GM19372 (cell line): Measurements from ENCODE around the gene SLC44A2.

Experiments
- ATAC-seq: cut with Tn5 transposase; IDR thresholded peaks from one replicate; pipeline ENCODE4 v1.9.1; 2021; ENCODE audit warnings: mild to moderate bottlenecking, low read depth, moderate library complexity; ENCODE audit not compliant: unreplicated experiment

SLC44A2 gene

GRCh38 chr19:10625003-10625761 lies at the start of gene SLC44A2:
SLC44A2 (plus strand) TSS chr19:10625553; CDS start chr19:10625634, 81 bp downstream.
- ATAC-seq: no peak

GRCh38 chr19:10577951-10578350 lies 47.4 kb upstream of the SLC44A2 start:
- no peak for ATAC-seq

GRCh38 chr19:10580979-10581631 lies 44.2 kb upstream of the SLC44A2 start:
- ATAC-seq: no peak

GRCh38 chr19:10582091-10582490 lies 43.3 kb upstream of the SLC44A2 start:
- no peak for ATAC-seq

- ATAC-seq: no peak
Measured at GRCh38 chr19:10583036-10583776, 42.1 kb upstream of the SLC44A2 start.

GRCh38 chr19:10586396-10586795 lies 39.0 kb upstream of the SLC44A2 start:
- ATAC-seq: no peak

GRCh38 chr19:10587022-10587838 lies 38.1 kb upstream of the SLC44A2 start, which contains the start of gene AP1M2:
AP1M2 (minus strand) TSS chr19:10587312; CDS start chr19:10587231, 81 bp downstream.
- ATAC-seq: no peak

- ATAC-seq: no peak
Measured at GRCh38 chr19:10587839-10588150, 37.6 kb upstream of the SLC44A2 start.

GRCh38 chr19:10593148-10593547 lies 32.2 kb upstream of the SLC44A2 start:
- ATAC-seq: no peak

GRCh38 chr19:10593820-10594637 lies 31.3 kb upstream of the SLC44A2 start:
- ATAC-seq: no peak

- no peak for ATAC-seq
Measured at GRCh38 chr19:10600149-10600548, 25.2 kb upstream of the SLC44A2 start.

GRCh38 chr19:10601999-10602329 lies 23.4 kb upstream of the SLC44A2 start:
- ATAC-seq: no peak

- peak; percentile 50 for ATAC-seq
Measured at GRCh38 chr19:10602330-10603083, 22.8 kb upstream of the SLC44A2 start.

- ATAC-seq: peak; percentile 27
Measured at GRCh38 chr19:10603084-10603872, 22.1 kb upstream of the SLC44A2 start.

- no peak for ATAC-seq
Measured at GRCh38 chr19:10603873-10604459, 21.4 kb upstream of the SLC44A2 start.

- ATAC-seq: no peak
Measured at GRCh38 chr19:10604460-10604980, 20.8 kb upstream of the SLC44A2 start.

- ATAC-seq: no peak
Measured at GRCh38 chr19:10611907-10612306, 13.4 kb upstream of the SLC44A2 start.
